ENCODE measurements around the gene LTBP4.
"Not testable (repeated sequence)": the region's sequence is repeated elsewhere in the genome, so short reads cannot be mapped to it uniquely, and the experiment has no call there.

The LTBP4 gene

GRCh38 chr19:40612831-40613689 is 11.9 kb downstream of the LTBP4 start:
- peak; percentile 52 to 60 for DNase-seq

GRCh38 chr19:40613690-40614621 is 12.8 kb downstream of the LTBP4 start:
- DNase-seq: peak; percentile 70 to 96

GRCh38 chr19:40614622-40615411 is 13.6 kb downstream of the LTBP4 start:
- DNase-seq: peak; percentile 69 to 79

- no peak for DNase-seq
Observed at GRCh38 chr19:40616178-40616577, 15.0 kb downstream of the LTBP4 start.

- no peak for DNase-seq
Observed at GRCh38 chr19:40616941-40617340, 15.8 kb downstream of the LTBP4 start.

GRCh38 chr19:40617961-40618360 is 16.8 kb downstream of the LTBP4 start:
- no peak for DNase-seq

GRCh38 chr19:40619333-40620160 is 18.4 kb downstream of the LTBP4 start:
- DNase-seq: no peak

- no peak for DNase-seq
Observed at GRCh38 chr19:40620161-40620485, 19.0 kb downstream of the LTBP4 start.

- no peak for DNase-seq
Observed at GRCh38 chr19:40621283-40621682, 20.1 kb downstream of the LTBP4 start.

GRCh38 chr19:40621966-40622772 is 21.0 kb downstream of the LTBP4 start:
- DNase-seq: no peak

- DNase-seq: no peak
Observed at GRCh38 chr19:40622773-40623075, 21.6 kb downstream of the LTBP4 start.

- peak; percentile 94 to 97 for DNase-seq
Observed at GRCh38 chr19:40623403-40624251, 22.5 kb downstream of the LTBP4 start.

- DNase-seq: not testable (repeated sequence)
Observed at GRCh38 chr19:40624369-40625153, 23.4 kb downstream of the LTBP4 start.

- DNase-seq: no peak
Observed at GRCh38 chr19:40625406-40626120, 24.4 kb downstream of the LTBP4 start.

- no peak for DNase-seq
Observed at GRCh38 chr19:40626918-40627317, 25.7 kb downstream of the LTBP4 start.

GRCh38 chr19:40627486-40628279 is 26.5 kb downstream of the LTBP4 start:
- no peak for DNase-seq

- DNase-seq: no peak
Observed at GRCh38 chr19:40629346-40629745, 28.2 kb downstream of the LTBP4 start.

GRCh38 chr19:40630571-40631160 is 29.5 kb downstream of the LTBP4 start:
- DNase-seq: no peak

Data from NCI-H187 (cell line).